HepG2 (cell line): ENCODE results near the gene KRTAP10-11. TPM values are rescaled to one million over a fixed set of nuclear protein-coding genes. Genes with fewer than 3 reads are reported as not detected.
A peak's percentile ranks its signal among the peaks of the same experiment; 100 is the strongest.
"Not testable (repeated sequence)": the region's sequence is repeated elsewhere in the genome, so short reads cannot be mapped to it uniquely, and the experiment has no call there.

Source experiments
- ATAC-seq: fragments of 200-7000 bp; cut with Tn5 transposase; 3 replicates; pipeline ENCODE4 v1.9.1; 2020; ENCODE audit warnings: mild to moderate bottlenecking, moderate library complexity
- BruUV-seq: library from RNA; stranded (reverse); fragments of 400-500 nt; replicated peaks from 2 replicates; lab custom pipeline; 2021; lab: Mats Ljungman, UMichigan
- CTCF ChIA-PET: fragments of 300-600 bp; formaldehyde crosslinking; extraction: SDS; loops from one replicate; lab custom pipeline; 2021; ENCODE audit warnings: low total read pairs, inconsistent platforms, low intra/inter-chr PET ratio; lab: Yijun Ruan, JAX
- POLR2A ChIA-PET: fragments of 350-600 bp; sonication (Branson Sonifier 250); formaldehyde crosslinking; loops from one replicate; lab custom pipeline; 2020; ENCODE audit warnings: antibody characterized with exemption, inconsistent platforms; lab: Yijun Ruan, JAX
- DNase-seq: peaks from one replicate; pipeline ENCODE4 v3.0.0-alpha.2; 2015; ENCODE audit warnings: low spot score
- FAIRE-seq: peaks from 3 replicates; lab custom pipeline; 2011; peaks lifted over from hg19 to GRCh38; lab: Jason Lieb, UNC
- H2AFZ ChIP-seq: one replicate; pipeline ENCODE4 v1.6.1; 2011; ENCODE audit warnings: low read length, inconsistent platforms
- H3K27ac ChIP-seq: fragments of 300-600 bp; 3 replicates; pipeline ENCODE4 v1.8.0; 2011; ENCODE audit warnings: mixed run types, mild to moderate bottlenecking, mixed read lengths, low read length, inconsistent platforms; ENCODE audit not compliant: insufficient read depth; ENCODE audit errors: extremely low read length
- H3K27me3 ChIP-seq, 2 experiments: fragments of 200-600 bp in 1 of 2; 2 replicates in 1 of 2; 3 replicates in 1 of 2; pipeline versions ENCODE4 v1.6.0 to v1.8.0; 2011; ENCODE audit warnings: low read length in 2 of 2, mild to moderate bottlenecking in 2 of 2, moderate library complexity in 2 of 2, inconsistent platforms in 1 of 2; ENCODE audit not compliant: insufficient read depth in 2 of 2, control insufficient read depth in 1 of 2
- H3K36me3 ChIP-seq, 2 experiments: fragments of 200-600 bp in 1 of 2; replicated peaks in 1 of 2; 2 replicates in 1 of 2; 3 replicates in 1 of 2; pipeline versions ENCODE4 v1.5.1 to v1.8.0; 2011; ENCODE audit warnings: low read length in 2 of 2, inconsistent platforms in 1 of 2; ENCODE audit not compliant: insufficient read depth in 2 of 2, control insufficient read depth in 1 of 2
- H3K4me1 ChIP-seq: 2 replicates; pipeline ENCODE4 v1.5.1; 2012; ENCODE audit warnings: low read length, inconsistent platforms; ENCODE audit not compliant: insufficient read depth
- H3K4me2 ChIP-seq: 2 replicates; pipeline ENCODE4 v1.6.0; 2011; ENCODE audit warnings: low read depth, low read length, inconsistent platforms
- H3K4me3 ChIP-seq, 3 experiments: fragments of 200-600 bp in 1 of 3; sonication (generic), shearing (Covaris generic) in 1 of 3; replicated peaks in 1 of 3; 2 replicates each; pipeline ENCODE4 v1.5.1; 2011 to 2016; ENCODE audit warnings: low read length in 3 of 3, inconsistent platforms in 2 of 3, low read depth in 2 of 3, mild to moderate bottlenecking in 2 of 3, control low read depth in 1 of 3, mixed read lengths in 1 of 3; ENCODE audit not compliant: insufficient read depth in 1 of 3
- H3K79me2 ChIP-seq: one replicate; pipeline ENCODE4 v1.6.1; 2011; ENCODE audit warnings: low read length, inconsistent platforms; ENCODE audit not compliant: insufficient read depth
- H3K9ac ChIP-seq: 2 replicates; pipeline ENCODE4 v1.6.0; 2011; ENCODE audit warnings: mild to moderate bottlenecking, low read depth, low read length, inconsistent platforms; ENCODE audit not compliant: insufficient read depth
- H3K9me3 ChIP-seq: 2 replicates; pipeline ENCODE4 v1.5.1; 2012; ENCODE audit warnings: mild to moderate bottlenecking, low read length
- H4K20me1 ChIP-seq: 2 replicates; pipeline ENCODE4 v1.6.0; 2011; ENCODE audit warnings: inconsistent platforms, mild to moderate bottlenecking, low read length, moderate library complexity; ENCODE audit not compliant: insufficient read depth
- IKZF1 ChIP-seq: fragments of 450-650 bp; IDR thresholded peaks from 2 replicates; pipeline ENCODE4 v1.7.1; 2016
- NR2C2 ChIP-seq: sonication (generic); formaldehyde crosslinking; IDR thresholded peaks from 2 replicates; pipeline ENCODE4 v1.4.0; 2020; ENCODE audit warnings: missing genetic modification reagents, mild to moderate bottlenecking, moderate library complexity, borderline replicate concordance
- REL ChIP-seq: sonication (generic); formaldehyde crosslinking; conservative IDR thresholded peaks from 2 replicates; pipeline ENCODE4 v1.8.0; 2022; ENCODE audit warnings: mild to moderate bottlenecking, missing genetic modification reagents, moderate library complexity
- ZMYM3 ChIP-seq: sonication (generic); formaldehyde crosslinking; IDR thresholded peaks from 2 replicates; pipeline ENCODE4 v1.5.1; 2020; ENCODE audit warnings: mild to moderate bottlenecking, missing genetic modification reagents
- ZNF230 ChIP-seq: sonication (generic); formaldehyde crosslinking; IDR thresholded peaks from 2 replicates; pipeline ENCODE4 v1.4.0; 2020; ENCODE audit warnings: mild to moderate bottlenecking, missing genetic modification reagents
- WGBS: methylation state at CpG from one replicate; pipeline ENCODE4 v1.1.6; 2017; ENCODE audit warnings: low lambda C conversion rate; 5-methylcytosine and 5-hydroxymethylcytosine counted together
- in situ Hi-C: cut with HindIII; loops from 2 replicates; pipeline ENCODE4 v1.10.0; 2017; ENCODE audit warnings: low pct_unique_long_range_greater_than_20kb; ENCODE audit not compliant: extremely low pct_ligation_motif_present
- intact Hi-C: fragments of 100-400 bp; cut with micrococcal nuclease; formaldehyde crosslinking; loops from one replicate; pipeline ENCODE4 v1.10.0; 2022; ENCODE audit not compliant: unreplicated experiment
- polyA plus RNA-seq, 8 experiments: library from polyadenylated mRNA; depleted of rRNA in 3 of 8; stranded (reverse) in 7 of 8; unstranded in 1 of 8; fragments of >200 nt; fragmentation: Illumina TruSeq in 4 of 8; extraction: Trizol in 4 of 8; gene quantifications; 2 replicates each; pipeline versions ENCODE4 v1.2.1 to v1.2.3, GENCODE V29; 2011 to 2016; ENCODE audit warnings: low read depth in 4 of 8, missing spikeins in 1 of 8, mixed read lengths in 1 of 8; ENCODE audit not compliant: insufficient read depth in 1 of 8
- total RNA-seq, 5 experiments: library from RNA; depleted of rRNA; stranded (reverse); fragments of >200 nt; fragmentation: Illumina TruSeq; extraction: Trizol; gene quantifications; 2 replicates each; pipeline ENCODE4 v1.2.3, GENCODE V29; 2016; ENCODE audit warnings: low read depth in 1 of 5
- TF ChIP-seq, protein P1 (sequence below): sonication (generic); formaldehyde crosslinking; IDR thresholded peaks from 2 replicates; pipeline ENCODE4 v1.4.0; 2020; ENCODE audit warnings: missing genetic modification reagents

The KRTAP10-11 gene
- total and polyA plus RNA-seq, 2 of the 13 experiments (the other 11 are each of a cell fraction or from before 2014, with no cell fraction given), result not detected

DNA sequence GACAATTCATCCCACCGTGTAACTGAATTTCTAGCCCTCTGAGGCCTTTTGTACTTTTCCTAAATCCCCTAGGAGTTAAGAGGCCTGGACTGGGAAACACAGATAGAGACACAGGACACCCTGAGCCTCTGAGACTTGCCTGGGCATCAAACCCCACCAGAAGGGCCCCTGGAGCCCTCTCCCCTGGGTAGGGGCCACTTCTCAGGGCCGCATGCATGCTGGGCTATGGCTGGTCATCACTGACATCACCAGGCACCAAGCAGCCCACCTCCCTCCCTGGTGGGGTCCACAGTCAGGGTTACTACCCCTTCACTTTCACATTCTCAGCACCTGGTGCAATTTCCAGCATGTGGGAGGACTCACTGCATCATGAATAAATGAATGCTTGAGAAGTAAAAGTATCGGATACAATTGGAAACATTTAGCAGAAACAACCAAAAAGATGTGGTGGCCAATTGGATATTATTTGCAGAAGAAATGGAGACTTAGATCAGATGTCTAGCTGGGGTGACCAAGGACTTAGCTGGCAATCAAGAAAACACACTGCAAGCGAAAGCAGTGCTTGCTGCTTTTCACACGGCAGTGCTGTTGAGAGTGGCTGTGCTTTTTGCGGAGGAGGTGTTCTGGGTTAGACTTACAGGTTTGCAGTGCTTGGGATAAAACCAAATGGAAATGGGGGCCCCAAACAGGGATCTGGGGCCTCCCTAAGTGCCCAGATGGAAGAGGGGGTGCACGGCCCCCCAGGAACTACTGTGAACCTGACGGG lies 46.8 kb upstream of the KRTAP10-11 start:
- FAIRE-seq (no peak), ATAC-seq (no peak), DNase-seq (no peak)
- BruUV-seq, result no TSS peak
- no peak overlapping the region for H2AFZ ChIP-seq
- H3K9ac ChIP-seq, result no peak overlapping the region
- H3K79me2 ChIP-seq, result no peaks in the 10 kb centered on the region
- in situ Hi-C loops (no loop called here), intact Hi-C loops (no loop called here)
- CTCF ChIA-PET, result no interaction called here
- H3K4me1 ChIP-seq, result peaks cover 13% of the 10 kb centered on the region
- 79% methylated on average over 6 of the region's 8 CpGs for WGBS
- H3K4me3 ChIP-seq, result no peak overlapping the region
- POLR2A ChIA-PET, result no interaction called here
- H4K20me1 ChIP-seq, result no peaks in the 10 kb centered on the region
- no peak overlapping the region for H3K27ac ChIP-seq
- no peak for TF ChIP-seq IKZF1
- no peak for TF ChIP-seq NR2C2 (CRISPR knock-in tag)
- no peak for TF ChIP-seq REL (CRISPR knock-in tag)
- TF ChIP-seq ZNF230, result no peak
- TF ChIP-seq, protein P1, sequence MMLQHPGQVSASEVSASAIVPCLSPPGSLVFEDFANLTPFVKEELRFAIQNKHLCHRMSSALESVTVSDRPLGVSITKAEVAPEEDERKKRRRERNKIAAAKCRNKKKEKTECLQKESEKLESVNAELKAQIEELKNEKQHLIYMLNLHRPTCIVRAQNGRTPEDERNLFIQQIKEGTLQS (CRISPR knock-in tag), result no peak
- H3K27me3 ChIP-seq, result peaks cover 0 to 1% of the 10 kb centered on the region in 2 experiments; a peak in 1 of 5 replicates
- no peaks in the 10 kb centered on the region for H3K9me3 ChIP-seq
- H3K36me3 ChIP-seq, result no peaks in the 10 kb centered on the region
- no peak overlapping the region for H3K4me2 ChIP-seq

DNA sequence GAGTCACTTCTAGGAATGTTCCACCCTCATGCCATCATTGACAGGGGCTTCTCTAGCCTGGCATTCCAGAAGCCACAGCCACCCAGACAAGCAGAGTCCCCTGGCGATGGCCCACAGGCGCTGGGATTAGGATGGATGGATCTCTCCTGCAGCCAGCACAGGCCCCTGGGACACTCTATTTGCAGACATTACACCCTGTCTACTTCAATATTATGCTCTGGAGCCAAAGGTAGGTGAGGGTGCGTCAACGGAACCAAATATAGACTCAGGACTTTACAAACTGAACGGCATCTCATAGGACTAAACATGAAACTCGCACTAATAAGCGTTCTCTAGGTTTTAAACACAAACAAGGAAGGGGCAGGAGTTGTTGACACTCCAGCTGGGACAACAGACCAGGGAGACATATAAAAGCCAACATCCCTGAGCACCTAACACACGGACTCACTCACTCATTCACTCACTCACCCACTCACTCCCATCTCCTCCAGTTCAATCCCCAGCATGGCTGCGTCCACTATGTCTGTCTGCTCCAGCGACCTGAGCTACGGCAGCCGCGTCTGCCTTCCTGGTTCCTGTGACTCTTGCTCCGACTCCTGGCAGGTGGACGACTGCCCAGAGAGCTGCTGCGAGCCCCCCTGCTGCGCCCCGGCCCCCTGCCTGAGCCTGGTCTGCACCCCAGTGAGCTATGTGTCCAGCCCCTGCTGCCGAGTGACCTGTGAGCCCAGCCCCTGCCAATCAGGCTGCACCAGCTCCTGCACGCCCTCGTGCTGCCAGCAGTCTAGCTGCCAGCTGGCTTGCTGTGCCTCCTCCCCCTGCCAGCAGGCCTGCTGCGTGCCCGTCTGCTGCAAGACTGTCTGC lies 45.9 kb upstream of the KRTAP10-11 start, which contains the start of gene KRTAP10-7:
KRTAP10-7 (plus strand) TSS at position 480 of the 861 bp plus-strand sequence; CDS start at position 505, 25 bp downstream.
- H3K27ac ChIP-seq, POLR2A ChIA-PET, H3K9ac ChIP-seq, H3K4me2 ChIP-seq, CTCF ChIA-PET, DNase-seq, H2AFZ ChIP-seq, FAIRE-seq, H3K4me1 ChIP-seq: not testable (repeated sequence)
- TF ChIP-seq ZMYM3 (CRISPR knock-in tag), result 0 out of 2 replicates have a peak, but pooled peaks have one; percentile 2
- TF ChIP-seq, all 625 proteins: peak for 1; not testable (repeated sequence) for 624
- H3K4me3 ChIP-seq, BruUV-seq, H4K20me1 ChIP-seq, H3K36me3 ChIP-seq, in situ Hi-C loops, ATAC-seq, intact Hi-C loops, H3K27me3 ChIP-seq, H3K79me2 ChIP-seq, H3K9me3 ChIP-seq: not testable (repeated sequence)
- 59% methylated on average over 17 of the region's 23 CpGs for WGBS

DNA sequence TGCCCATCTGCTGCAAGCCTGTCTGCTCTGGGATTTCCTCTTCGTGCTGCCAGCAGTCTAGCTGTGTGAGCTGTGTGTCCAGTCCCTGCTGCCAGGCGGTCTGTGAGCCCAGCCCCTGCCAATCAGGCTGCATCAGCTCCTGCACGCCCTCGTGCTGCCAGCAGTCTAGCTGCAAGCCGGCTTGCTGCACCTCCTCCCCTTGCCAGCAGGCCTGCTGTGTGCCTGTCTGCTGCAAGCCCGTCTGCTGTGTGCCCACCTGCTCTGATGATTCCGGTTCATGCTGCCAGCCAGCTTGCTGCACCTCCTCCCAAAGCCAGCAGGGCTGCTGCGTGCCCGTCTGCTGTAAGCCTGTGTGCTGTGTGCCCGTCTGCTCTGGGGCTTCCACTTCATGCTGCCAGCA lies 45.1 kb upstream of the KRTAP10-11 start:
- DNase-seq, BruUV-seq, intact Hi-C loops, FAIRE-seq, H3K4me3 ChIP-seq, H3K36me3 ChIP-seq, POLR2A ChIA-PET, H2AFZ ChIP-seq, H3K4me2 ChIP-seq, H3K27me3 ChIP-seq, H3K27ac ChIP-seq, H3K4me1 ChIP-seq, ATAC-seq, in situ Hi-C loops, H4K20me1 ChIP-seq, H3K9ac ChIP-seq, H3K9me3 ChIP-seq, H3K79me2 ChIP-seq, CTCF ChIA-PET: not testable (repeated sequence)
- no CpG with 5 or more reads among the region's 10 CpGs for WGBS
